Ovary (tissue), 9 donors: ENCODE measurements around the gene P2RX6. TPM values are rescaled to one million over a fixed set of nuclear protein-coding genes. Genes with fewer than 3 reads are reported as not detected.

Experiments
- DNase-seq, 5 donors: peaks; one replicate each; pipeline ENCODE4 v3.0.0-alpha.2; 2019 to 2020
- H3K27ac ChIP-seq, 2 donors: fragments of 200-600 bp; one replicate each; pipeline versions ENCODE4 v1.5.1 to v1.8.0; 2019 to 2022
- H3K27me3 ChIP-seq: fragments of 200-600 bp; one replicate; pipeline ENCODE4 v1.8.0; 2022
- H3K36me3 ChIP-seq: fragments of 200-600 bp; sonication (generic); one replicate; pipeline ENCODE4 v1.5.1; 2019
- H3K4me1 ChIP-seq: one replicate; pipeline ENCODE4 v1.8.1; 2013; ENCODE audit warnings: mild to moderate bottlenecking, moderate library complexity; ENCODE audit not compliant: insufficient read depth
- H3K4me3 ChIP-seq: fragments of 200-600 bp; sonication (generic); one replicate; pipeline ENCODE4 v1.5.1; 2017
- H3K9me3 ChIP-seq, 2 donors: fragments of 200-600 bp in 1 of 2; sonication (generic) in 1 of 2; one replicate each; pipeline versions ENCODE4 v1.5.1 to v1.8.1; 2013 to 2019; ENCODE audit warnings: mild to moderate bottlenecking in 1 of 2, moderate library complexity in 1 of 2
- CTCF ChIP-seq, 3 donors: fragments of 450-650 bp in 2 of 3; fragments of 200-600 bp in 1 of 3; IDR thresholded peaks; one replicate each; pipeline versions ENCODE4 v1.5.1 to v1.8.0; 2016 to 2022; ENCODE audit warnings: antibody characterized with exemption in 3 of 3, mild to moderate bottlenecking in 1 of 3
- EP300 ChIP-seq: sonication (generic); formaldehyde crosslinking; IDR thresholded peaks from one replicate; pipeline ENCODE4 v1.6.1; 2017; ENCODE audit warnings: antibody characterized with exemption
- POLR2A ChIP-seq: fragments of 450-650 bp; IDR thresholded peaks from one replicate; pipeline ENCODE4 v1.6.1; 2017; ENCODE audit warnings: antibody characterized with exemption, mild to moderate bottlenecking, moderate library complexity
- WGBS, 3 donors: extraction: QIAGEN DNeasy Blood & Tissue Kit in 1 of 3; methylation state at CpG; one replicate each; pipeline versions ENCODE4 v1.1.5 to v1.1.7; 2013 to 2017; 5-methylcytosine and 5-hydroxymethylcytosine counted together
- intact Hi-C, 4 donors: fragments of 100-400 bp; cut with DNase I; formaldehyde crosslinking; loops; one replicate each; pipeline versions ENCODE4 v1.11.0 to v1.15.1; 2022 to 2023
- polyA plus RNA-seq, 2 donors: library from polyadenylated mRNA; stranded (reverse); fragments of 200-250 nt in 1 of 2; fragments of 350-450 nt in 1 of 2; fragmentation: Illumina TruSeq in 1 of 2; extraction: RNeasy Lipid Tissue Mini Kit (QIAGEN cat#74804) in 1 of 2; gene quantifications; one replicate each; pipeline ENCODE4 v1.2.3, GENCODE V29; 2013 to 2014
- total RNA-seq, 7 donors: library from RNA; depleted of rRNA in 2 of 7; stranded (reverse); fragments of >200 nt in 2 of 7; fragmentation: NEBNext Ultra II Directional in 3 of 7; extraction: Animal tissue kit (Norgen Biotek cat#: 25700) in 3 of 7; gene quantifications; one replicate each; pipeline versions ENCODE4 v1.1.0 to v1.2.4, GENCODE V29; 2016 to 2023
- donor health status: DM: no; HTN: no; CAD: no; lungs with moderate emphysema.
- donor health status: DM: no; HTN: no; CAD: no.
- donor health status: Bipolar disorder and iron deficiency.
- donor health status: DM: yes; HTN: yes; CAD: no.
- donor health status: DM: no; HTN: no; CAD: no.
- donor health status: DM: yes; HTN: yes; CAD: no.

P2RX6 gene
- total and polyA plus RNA-seq, 9 donors = 0.47 to 1.6 (median 1.0) TPM

GRCh38 chr22:20976291-20976877 lies 38.6 kb upstream of the P2RX6 start:
- Histone ChIP-seq H3K4me3 (no peak overlapping the region), H3K9me3 (no peaks in the 10 kb centered on the region), H3K27me3 (no peaks in the 10 kb centered on the region), H3K27ac (no peak overlapping the region), H3K4me1 (peaks cover 10% of the 10 kb centered on the region), H3K36me3 (no peaks in the 10 kb centered on the region)
- intact Hi-C loops = no loop called here
- no peak for DNase-seq
- 76 to 80% (median 77%) methylated on average over 24 of the region's 24 CpGs for WGBS, 3 donors
- no peak for TF ChIP-seq CTCF (IDR thresholded peaks at IDR 0.05)
- TF ChIP-seq POLR2A = no peak
- TF ChIP-seq EP300 = no peak

GRCh38 chr22:20977019-20977418 lies 37.9 kb upstream of the P2RX6 start:
- 66 to 75% (median 70%) methylated on average over 11 of the region's 11 CpGs for WGBS, 3 donors
- no peaks in the 10 kb centered on the region for H3K36me3 ChIP-seq
- no peaks in the 10 kb centered on the region for H3K9me3 ChIP-seq
- no peaks in the 10 kb centered on the region for H3K27me3 ChIP-seq
- H3K27ac ChIP-seq = no peak overlapping the region
- H3K4me1 ChIP-seq = peaks cover 10% of the 10 kb centered on the region
- intact Hi-C loops = no loop called here
- TF ChIP-seq CTCF (IDR thresholded peaks at IDR 0.05) = no peak
- no peak for TF ChIP-seq EP300
- TF ChIP-seq POLR2A = no peak
- H3K4me3 ChIP-seq = no peak overlapping the region
- DNase-seq = no peak

- Histone ChIP-seq H3K36me3 (no peaks in the 10 kb centered on the region), H3K27me3 (no peaks in the 10 kb centered on the region), H3K4me3 (no peak overlapping the region), H3K9me3 (no peaks in the 10 kb centered on the region), H3K27ac (no peak overlapping the region), H3K4me1 (peaks cover 10% of the 10 kb centered on the region)
- no peak for TF ChIP-seq CTCF (IDR thresholded peaks at IDR 0.05)
- TF ChIP-seq POLR2A = no peak
- TF ChIP-seq EP300 = no peak
- WGBS, 3 donors = 84 to 89% (median 84%) methylated on average over 17 of the region's 17 CpGs
- intact Hi-C loops = no loop called here
- DNase-seq = no peak
Measured at GRCh38 chr22:20977516-20978170, 37.3 kb upstream of the P2RX6 start.

GRCh38 chr22:20978419-20978818 lies 36.5 kb upstream of the P2RX6 start:
- no peaks in the 10 kb centered on the region for H3K36me3 ChIP-seq
- H3K4me3 ChIP-seq = no peak overlapping the region
- H3K27me3 ChIP-seq = no peaks in the 10 kb centered on the region
- no peak for DNase-seq
- WGBS, 3 donors = 78 to 84% (median 80%) methylated on average over 2 of the region's 2 CpGs
- intact Hi-C loops = no loop called here
- peaks cover 15% of the 10 kb centered on the region for H3K4me1 ChIP-seq
- H3K9me3 ChIP-seq = no peaks in the 10 kb centered on the region
- H3K27ac ChIP-seq = no peak overlapping the region
- TF ChIP-seq EP300 = no peak
- no peak for TF ChIP-seq POLR2A
- no peak for TF ChIP-seq CTCF (IDR thresholded peaks at IDR 0.05)
